Measurements from ENCODE around the gene CHAC1. TPM values are rescaled to one million over a fixed set of nuclear protein-coding genes. Genes with fewer than 3 reads are reported as not detected.
"Not testable (repeated sequence)": the region's sequence is repeated elsewhere in the genome, so short reads cannot be mapped to it uniquely, and the experiment has no call there.

The CHAC1 gene
- total RNA-seq, 2 experiments from 2014 or later = 0.42 to 0.47 TPM

DNA sequence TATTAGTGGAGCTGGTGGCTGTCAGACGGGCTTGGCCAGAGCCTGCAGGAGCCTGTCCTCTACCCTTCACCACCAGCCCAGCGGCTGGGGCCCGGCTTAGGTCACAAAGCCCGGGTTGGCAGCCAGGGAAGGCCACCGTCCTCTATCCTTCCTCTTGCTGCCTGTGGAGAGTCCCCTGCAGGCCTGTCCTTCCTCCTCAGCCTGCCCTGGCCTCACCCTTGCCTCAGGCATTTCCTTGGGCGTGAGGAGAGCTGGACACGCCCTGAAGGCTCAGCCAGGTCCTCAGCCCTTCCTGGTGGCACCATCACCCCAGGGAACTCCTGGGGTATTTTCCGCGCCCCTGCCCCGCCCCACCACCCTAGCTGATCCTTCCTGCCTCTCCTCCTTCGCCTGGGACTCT lies 7.7 kb downstream of the CHAC1 start:
- ATAC-seq (ENCODE audit: poor library complexity) = no peak
- POLR2A ChIA-PET = no interaction called here
- no peak overlapping the region for H3K4me3 Mint-ChIP-seq
- Histone ChIP-seq H3K9me3 (ENCODE audit: control insufficient read depth in 1 of 2, insufficient read depth in 1 of 2, low read length in 2 of 2) (no peaks in the 10 kb centered on the region), H3K27ac (ENCODE audit: low read depth in 1 of 2, low read length in 2 of 2) (no peak overlapping the region), H3K4me1 (ENCODE audit: insufficient read depth, low read length) (no peaks in the 10 kb centered on the region), H3K36me3 (ENCODE audit: insufficient read depth, low read length) (no peaks in the 10 kb centered on the region), H3K4me3 (ENCODE audit: low read length) (no peak overlapping the region), H3K27me3 (ENCODE audit: control insufficient read depth in 1 of 2, insufficient read depth in 2 of 2, low read length in 2 of 2) (no peaks in the 10 kb centered on the region)
- peaks cover 4% of the 10 kb centered on the region for H3K27me3 Mint-ChIP-seq
- intact Hi-C loops (cut with DNase I, micrococcal nuclease) = no loop called here
- H3K27ac Mint-ChIP-seq = no peak overlapping the region
- CTCF ChIA-PET = no interaction called here
- H3K9me3 Mint-ChIP-seq = no peaks in the 10 kb centered on the region
- H3K4me1 Mint-ChIP-seq (ENCODE audit: low read depth) = no peaks in the 10 kb centered on the region
- no peaks in the 10 kb centered on the region for H3K36me3 Mint-ChIP-seq (ENCODE audit: low read depth)
- TF ChIP-seq, protein P1, sequence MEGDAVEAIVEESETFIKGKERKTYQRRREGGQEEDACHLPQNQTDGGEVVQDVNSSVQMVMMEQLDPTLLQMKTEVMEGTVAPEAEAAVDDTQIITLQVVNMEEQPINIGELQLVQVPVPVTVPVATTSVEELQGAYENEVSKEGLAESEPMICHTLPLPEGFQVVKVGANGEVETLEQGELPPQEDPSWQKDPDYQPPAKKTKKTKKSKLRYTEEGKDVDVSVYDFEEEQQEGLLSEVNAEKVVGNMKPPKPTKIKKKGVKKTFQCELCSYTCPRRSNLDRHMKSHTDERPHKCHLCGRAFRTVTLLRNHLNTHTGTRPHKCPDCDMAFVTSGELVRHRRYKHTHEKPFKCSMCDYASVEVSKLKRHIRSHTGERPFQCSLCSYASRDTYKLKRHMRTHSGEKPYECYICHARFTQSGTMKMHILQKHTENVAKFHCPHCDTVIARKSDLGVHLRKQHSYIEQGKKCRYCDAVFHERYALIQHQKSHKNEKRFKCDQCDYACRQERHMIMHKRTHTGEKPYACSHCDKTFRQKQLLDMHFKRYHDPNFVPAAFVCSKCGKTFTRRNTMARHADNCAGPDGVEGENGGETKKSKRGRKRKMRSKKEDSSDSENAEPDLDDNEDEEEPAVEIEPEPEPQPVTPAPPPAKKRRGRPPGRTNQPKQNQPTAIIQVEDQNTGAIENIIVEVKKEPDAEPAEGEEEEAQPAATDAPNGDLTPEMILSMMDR (IDR thresholded peaks at IDR 0.05) = no peak
- no peak for DNase-seq

DNA sequence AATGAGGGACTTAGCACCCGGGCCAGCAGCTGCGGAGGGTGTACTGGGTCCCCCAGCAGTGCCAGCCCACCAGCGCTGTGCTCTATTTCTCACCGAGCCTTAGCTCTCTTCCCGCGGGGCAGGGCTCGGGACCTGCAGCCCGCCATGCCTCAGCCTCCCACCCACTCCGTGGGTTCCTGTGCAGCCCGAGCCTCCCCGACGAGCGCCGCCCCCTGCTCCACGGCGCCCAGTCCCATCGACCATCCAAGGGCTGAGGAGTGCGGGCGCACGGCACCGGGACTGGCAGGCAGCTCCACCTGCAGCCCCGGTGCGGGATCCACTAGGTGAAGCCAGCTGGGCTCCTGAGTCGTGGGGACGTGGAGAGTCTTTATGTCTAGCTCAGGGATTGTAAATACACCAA lies 8.5 kb downstream of the CHAC1 start:
- intact Hi-C loops (cut with DNase I, micrococcal nuclease); H3K4me1 Mint-ChIP-seq (ENCODE audit: low read depth); H3K4me1 ChIP-seq (ENCODE audit: insufficient read depth, low read length); DNase-seq; H3K9me3 ChIP-seq (ENCODE audit: control insufficient read depth in 1 of 2, insufficient read depth in 1 of 2, low read length in 2 of 2); H3K4me3 Mint-ChIP-seq; ATAC-seq (ENCODE audit: poor library complexity); CTCF ChIA-PET; H3K27me3 Mint-ChIP-seq; H3K27ac ChIP-seq (ENCODE audit: low read depth in 1 of 2, low read length in 2 of 2); H3K4me3 ChIP-seq (ENCODE audit: low read length); H3K9me3 Mint-ChIP-seq; H3K27ac Mint-ChIP-seq; H3K36me3 ChIP-seq (ENCODE audit: insufficient read depth, low read length); H3K27me3 ChIP-seq (ENCODE audit: control insufficient read depth in 1 of 2, insufficient read depth in 2 of 2, low read length in 2 of 2); H3K36me3 Mint-ChIP-seq (ENCODE audit: low read depth): not testable (repeated sequence)
- POLR2A ChIA-PET = interaction anchor here (1.0 kb wide), 1 partner anchor 18 kb away, joined by 3 read pairs; no protein-coding TSS in a partner anchor

DNA sequence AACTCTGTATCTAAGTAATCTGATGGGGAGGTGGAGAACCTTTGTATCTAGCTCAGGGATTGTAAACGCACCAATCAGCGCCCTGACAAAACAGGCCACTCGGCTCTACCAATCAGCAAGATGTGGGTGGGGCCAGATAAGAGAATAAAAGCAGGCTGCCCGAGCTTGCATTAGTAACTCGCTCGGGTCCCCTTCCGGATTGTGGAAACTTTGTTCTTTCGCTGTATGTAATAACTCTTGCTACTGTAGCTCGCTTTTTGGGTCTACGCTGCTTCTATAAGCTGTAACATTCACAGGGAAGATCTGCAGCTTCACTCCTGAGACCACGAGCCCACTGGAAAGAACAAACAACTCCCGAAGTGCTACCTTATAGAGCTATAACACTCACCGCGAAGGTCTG lies 9.0 kb downstream of the CHAC1 start:
- ATAC-seq (ENCODE audit: poor library complexity); H3K36me3 ChIP-seq (ENCODE audit: insufficient read depth, low read length); H3K4me3 Mint-ChIP-seq; H3K27ac Mint-ChIP-seq; H3K27me3 Mint-ChIP-seq; H3K4me1 ChIP-seq (ENCODE audit: insufficient read depth, low read length); intact Hi-C loops (cut with DNase I, micrococcal nuclease); CTCF ChIA-PET; H3K4me3 ChIP-seq (ENCODE audit: low read length); DNase-seq; H3K9me3 ChIP-seq (ENCODE audit: control insufficient read depth in 1 of 2, insufficient read depth in 1 of 2, low read length in 2 of 2); H3K27me3 ChIP-seq (ENCODE audit: control insufficient read depth in 1 of 2, insufficient read depth in 2 of 2, low read length in 2 of 2); H3K36me3 Mint-ChIP-seq (ENCODE audit: low read depth); H3K27ac ChIP-seq (ENCODE audit: low read depth in 1 of 2, low read length in 2 of 2); H3K4me1 Mint-ChIP-seq (ENCODE audit: low read depth); H3K9me3 Mint-ChIP-seq: not testable (repeated sequence)
- POLR2A ChIA-PET = interaction anchor here (1.0 kb wide), 1 partner anchor 19 kb away, joined by 3 read pairs; no protein-coding TSS in a partner anchor

- ATAC-seq (ENCODE audit: poor library complexity) (no peak), DNase-seq (no peak)
- POLR2A ChIA-PET = no interaction called here
- intact Hi-C loops (cut with DNase I, micrococcal nuclease) = no loop called here
- H3K27me3 ChIP-seq (ENCODE audit: control insufficient read depth in 1 of 2, insufficient read depth in 2 of 2, low read length in 2 of 2) = no peaks in the 10 kb centered on the region
- no peaks in the 10 kb centered on the region for H3K4me1 ChIP-seq (ENCODE audit: insufficient read depth, low read length)
- no peaks in the 10 kb centered on the region for H3K36me3 ChIP-seq (ENCODE audit: insufficient read depth, low read length)
- H3K4me3 ChIP-seq (ENCODE audit: low read length) = no peak overlapping the region
- H3K36me3 Mint-ChIP-seq (ENCODE audit: low read depth) = no peaks in the 10 kb centered on the region
- peaks cover 4% of the 10 kb centered on the region for H3K27me3 Mint-ChIP-seq
- H3K27ac Mint-ChIP-seq = no peak overlapping the region
- H3K27ac ChIP-seq (ENCODE audit: low read depth in 1 of 2, low read length in 2 of 2) = no peak overlapping the region
- no peaks in the 10 kb centered on the region for H3K9me3 ChIP-seq (ENCODE audit: control insufficient read depth in 1 of 2, insufficient read depth in 1 of 2, low read length in 2 of 2)
- TF ChIP-seq, protein P1 (IDR thresholded peaks at IDR 0.05) = no peak
- H3K4me3 Mint-ChIP-seq = no peak overlapping the region
- H3K9me3 Mint-ChIP-seq = no peaks in the 10 kb centered on the region
- CTCF ChIA-PET = no interaction called here
- H3K4me1 Mint-ChIP-seq (ENCODE audit: low read depth) = no peaks in the 10 kb centered on the region
Observed at GRCh38 chr15:40963201-40963600, 9.9 kb downstream of the CHAC1 start.

Data from CD4-positive, alpha-beta T cell (primary cell).